Ishikawa (cell line): ENCODE data around the gene PAPOLG.

ENCODE experiments used
- CEBPB ChIP-seq: IDR thresholded peaks from 2 replicates; pipeline ENCODE4 v1.6.1; 2012
- CREB1 ChIP-seq: IDR thresholded peaks from 2 replicates; pipeline ENCODE4 v1.6.1; 2012; ENCODE audit warnings: low read depth
- EP300 ChIP-seq: IDR thresholded peaks from 2 replicates; pipeline ENCODE4 v1.6.1; 2012; ENCODE audit warnings: borderline replicate concordance
- FOXM1 ChIP-seq: IDR thresholded peaks from 2 replicates; pipeline ENCODE4 v1.6.1; 2012; ENCODE audit warnings: low read depth, borderline replicate concordance
- REST ChIP-seq: IDR thresholded peaks from 2 replicates; pipeline ENCODE4 v1.6.1; 2012; ENCODE audit warnings: low read depth, mild to moderate bottlenecking
- TAF1 ChIP-seq: IDR thresholded peaks from 2 replicates; pipeline ENCODE4 v1.6.1; 2012; ENCODE audit warnings: low read depth, mild to moderate bottlenecking
- TCF12 ChIP-seq: IDR thresholded peaks from 2 replicates; pipeline ENCODE4 v1.6.1; 2012; ENCODE audit warnings: low read depth
- USF1 ChIP-seq: IDR thresholded peaks from 2 replicates; pipeline ENCODE4 v1.6.1; 2012
- TF ChIP-seq, protein P1 (sequence below): IDR thresholded peaks from 2 replicates; pipeline ENCODE4 v1.6.1; 2012

- TF ChIP-seq USF1 (no peak), FOXM1 (no peak), CREB1 (no peak), EP300 (no peak), REST (no peak), TAF1 (no peak), CEBPB (no peak), TCF12 (no peak)
- TF ChIP-seq, protein P1, sequence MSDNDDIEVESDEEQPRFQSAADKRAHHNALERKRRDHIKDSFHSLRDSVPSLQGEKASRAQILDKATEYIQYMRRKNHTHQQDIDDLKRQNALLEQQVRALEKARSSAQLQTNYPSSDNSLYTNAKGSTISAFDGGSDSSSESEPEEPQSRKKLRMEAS, result no peak
These were observed 17.4 kb upstream of the PAPOLG start for GRCh38 chr2:60738679-60739078.
